Jurkat, Clone E6-1 (cell line): Measurements from ENCODE around the gene THPO.

Experiments used
- DNase-seq: peaks from one replicate; pipeline ENCODE4 v3.0.0-alpha.2; 2011; ENCODE audit warnings: low read depth, low spot score
- H3K4me3 ChIP-seq: 2 replicates; pipeline ENCODE4 v1.5.1; 2011; ENCODE audit warnings: mild to moderate bottlenecking, low read length, control low read depth, moderate library complexity

The THPO gene

GRCh38 chr3:184368586-184369183 lies 9.3 kb downstream of the THPO start:
- no peak for DNase-seq
- no peak overlapping the region for H3K4me3 ChIP-seq

GRCh38 chr3:184368116-184368515 lies 9.9 kb downstream of the THPO start:
- H3K4me3 ChIP-seq = no peak overlapping the region
- DNase-seq = no peak

- no peak for DNase-seq
- no peak overlapping the region for H3K4me3 ChIP-seq
Measured at GRCh38 chr3:184366619-184367289, 11.3 kb downstream of the THPO start.

- peak overlapping the region; percentile 95 for H3K4me3 ChIP-seq
- DNase-seq = peak; percentile 97
Measured at GRCh38 chr3:184362668-184363546, 15.1 kb downstream of the THPO start.

GRCh38 chr3:184361932-184362667 lies 15.9 kb downstream of the THPO start:
- H3K4me3 ChIP-seq = peak overlapping the region; percentile 95
- DNase-seq = no peak

GRCh38 chr3:184361532-184361931 lies 16.5 kb downstream of the THPO start, which contains the start of the genes CLCN2 and POLR2H:
Gene CLCN2, minus strand, starts transcription at chr3:184361605. Its CDS starts 126 bp downstream, at chr3:184361479.
Gene POLR2H, plus strand, starts transcription at chr3:184361710. Its CDS starts 1,783 bp downstream, at chr3:184363493.
- H3K4me3 ChIP-seq = peak within 1 kb of the TSS; percentile 95
- no peak for DNase-seq

GRCh38 chr3:184360929-184361531 lies 17.0 kb downstream of the THPO start:
- DNase-seq = no peak
- peak overlapping the region; percentile 55 for H3K4me3 ChIP-seq

- no peak for DNase-seq
- no peak overlapping the region for H3K4me3 ChIP-seq
Measured at GRCh38 chr3:184360070-184360928, 17.7 kb downstream of the THPO start.

- no peak for DNase-seq
Measured at GRCh38 chr3:184359610-184360009, 18.4 kb downstream of the THPO start.

GRCh38 chr3:184358921-184359350 lies 19.1 kb downstream of the THPO start:
- no peak overlapping the region for H3K4me3 ChIP-seq
- DNase-seq = no peak

More at GRCh38 chr3:184359610-184360009, 18.4 kb downstream of the THPO start:
- no peak overlapping the region for H3K4me3 ChIP-seq

- no peak for DNase-seq
Measured at GRCh38 chr3:184358124-184358767, 19.8 kb downstream of the THPO start.

GRCh38 chr3:184357248-184358123 lies 20.5 kb downstream of the THPO start:
- H3K4me3 ChIP-seq = no peak overlapping the region
- no peak for DNase-seq

More at GRCh38 chr3:184358124-184358767, 19.8 kb downstream of the THPO start:
- no peak overlapping the region for H3K4me3 ChIP-seq

GRCh38 chr3:184355261-184356040 lies 22.6 kb downstream of the THPO start:
- H3K4me3 ChIP-seq = no peak overlapping the region
- no peak for DNase-seq

- DNase-seq = no peak
- H3K4me3 ChIP-seq = no peak overlapping the region
Measured at GRCh38 chr3:184354754-184355153, 23.3 kb downstream of the THPO start.

- H3K4me3 ChIP-seq = no peak overlapping the region
- no peak for DNase-seq
Measured at GRCh38 chr3:184354121-184354728, 23.8 kb downstream of the THPO start.
